IPS-NIHi11 (cell line): ENCODE measurements around the gene DEUP1.

ENCODE experiments used
- DNase-seq: peaks from one replicate; pipeline ENCODE4 v3.0.0; 2012; ENCODE audit warnings: mixed read lengths, low spot score

DEUP1 gene

GRCh38 chr11:93478841-93479240 is 148.3 kb downstream of the DEUP1 start:
- DNase-seq = no peak

- DNase-seq = no peak
Measured at GRCh38 chr11:93480256-93480655, 149.7 kb downstream of the DEUP1 start.

- DNase-seq = no peak
Measured at GRCh38 chr11:93480756-93481155, 150.2 kb downstream of the DEUP1 start.

- no peak for DNase-seq
Measured at GRCh38 chr11:93481279-93481678, 150.7 kb downstream of the DEUP1 start.

GRCh38 chr11:93481696-93482095 is 151.2 kb downstream of the DEUP1 start:
- DNase-seq = no peak

GRCh38 chr11:93482556-93482955 is 152.0 kb downstream of the DEUP1 start:
- DNase-seq = no peak

GRCh38 chr11:93484716-93485115 is 154.2 kb downstream of the DEUP1 start:
- no peak for DNase-seq

GRCh38 chr11:93485983-93486382 is 155.4 kb downstream of the DEUP1 start:
- DNase-seq = no peak

GRCh38 chr11:93487032-93487483 is 156.5 kb downstream of the DEUP1 start:
- DNase-seq = peak; percentile 19
